Lower leg skin (tissue), 4 donors: ENCODE results near the gene CRYBG2. TPM values are rescaled to one million over a fixed set of nuclear protein-coding genes. Genes with fewer than 3 reads are reported as not detected.
"Not testable (repeated sequence)": the region's sequence is repeated elsewhere in the genome, so short reads cannot be mapped to it uniquely, and the experiment has no call there.

Experiments
- DNase-seq, 2 donors: peaks; one replicate each; pipeline ENCODE4 v3.0.0-alpha.2; 2019; ENCODE audit warnings: low spot score in 2 of 2
- H3K4me3 ChIP-seq: fragments of 200-600 bp; sonication (generic); 2 replicates; pipeline ENCODE4 v1.5.1; 2017; ENCODE audit warnings: mild to moderate bottlenecking, low read depth; ENCODE audit not compliant: poor library complexity, severe bottlenecking
- POLR2A ChIP-seq, 2 donors: fragments of 450-650 bp; IDR thresholded peaks; one replicate each; pipeline ENCODE4 v1.6.1; 2016 to 2017; ENCODE audit warnings: antibody characterized with exemption in 2 of 2, mild to moderate bottlenecking in 1 of 2, moderate library complexity in 1 of 2
- WGBS, 2 donors: methylation state at CpG; one replicate each; pipeline ENCODE4 v1.1.5; 2018; 5-methylcytosine and 5-hydroxymethylcytosine counted together
- intact Hi-C: fragments of 100-400 bp; cut with DNase I; formaldehyde crosslinking; loops from one replicate; pipeline ENCODE4 v1.15.0; 2023; ENCODE audit warnings: low total_unique reads
- total RNA-seq, 4 donors: library from RNA; depleted of rRNA; stranded (reverse); fragments of >200 nt; gene quantifications; one replicate each; pipeline ENCODE4 v1.1.0, GENCODE V29; 2016
- TF ChIP-seq, protein P1 (sequence below), 3 donors: fragments of 450-650 bp; IDR thresholded peaks; one replicate each; pipeline ENCODE4 v1.5.1; 2016; ENCODE audit warnings: antibody characterized with exemption in 3 of 3, mild to moderate bottlenecking in 3 of 3, moderate library complexity in 2 of 3

Gene CRYBG2
- total RNA-seq, 4 donors from 2014 or later = 52.3 to 104 (median 56.9) TPM

DNA sequence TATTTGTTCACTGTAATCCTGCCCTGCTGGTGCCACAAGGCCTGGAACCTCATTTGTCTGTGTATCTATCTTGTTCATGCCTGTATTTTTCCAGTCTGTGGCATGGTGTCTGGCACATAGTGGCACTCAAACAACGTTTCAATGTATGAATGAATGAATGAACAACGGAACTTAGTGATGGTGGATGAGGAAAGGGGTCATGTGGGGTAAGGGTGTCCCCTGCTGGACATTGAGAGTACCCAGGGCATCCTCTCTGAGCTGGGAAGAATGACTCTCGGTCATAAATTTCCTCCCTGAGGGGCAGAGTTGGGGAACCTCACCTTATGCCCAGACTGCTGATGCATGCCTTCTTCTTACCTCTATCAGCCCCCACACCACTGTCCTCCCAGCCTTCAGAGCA, 37.5 kb upstream of the CRYBG2 start:
- TF ChIP-seq, protein P1, sequence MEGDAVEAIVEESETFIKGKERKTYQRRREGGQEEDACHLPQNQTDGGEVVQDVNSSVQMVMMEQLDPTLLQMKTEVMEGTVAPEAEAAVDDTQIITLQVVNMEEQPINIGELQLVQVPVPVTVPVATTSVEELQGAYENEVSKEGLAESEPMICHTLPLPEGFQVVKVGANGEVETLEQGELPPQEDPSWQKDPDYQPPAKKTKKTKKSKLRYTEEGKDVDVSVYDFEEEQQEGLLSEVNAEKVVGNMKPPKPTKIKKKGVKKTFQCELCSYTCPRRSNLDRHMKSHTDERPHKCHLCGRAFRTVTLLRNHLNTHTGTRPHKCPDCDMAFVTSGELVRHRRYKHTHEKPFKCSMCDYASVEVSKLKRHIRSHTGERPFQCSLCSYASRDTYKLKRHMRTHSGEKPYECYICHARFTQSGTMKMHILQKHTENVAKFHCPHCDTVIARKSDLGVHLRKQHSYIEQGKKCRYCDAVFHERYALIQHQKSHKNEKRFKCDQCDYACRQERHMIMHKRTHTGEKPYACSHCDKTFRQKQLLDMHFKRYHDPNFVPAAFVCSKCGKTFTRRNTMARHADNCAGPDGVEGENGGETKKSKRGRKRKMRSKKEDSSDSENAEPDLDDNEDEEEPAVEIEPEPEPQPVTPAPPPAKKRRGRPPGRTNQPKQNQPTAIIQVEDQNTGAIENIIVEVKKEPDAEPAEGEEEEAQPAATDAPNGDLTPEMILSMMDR (IDR thresholded peaks at IDR 0.05) = no peak
- TF ChIP-seq POLR2A (IDR thresholded peaks at IDR 0.05) = no peak
- intact Hi-C loops = no loop called here
- no peak for DNase-seq
- H3K4me3 ChIP-seq = no peak overlapping the region
- 5 to 18% methylated on average over 3 of the region's 3 CpGs for WGBS, 2 donors

DNA sequence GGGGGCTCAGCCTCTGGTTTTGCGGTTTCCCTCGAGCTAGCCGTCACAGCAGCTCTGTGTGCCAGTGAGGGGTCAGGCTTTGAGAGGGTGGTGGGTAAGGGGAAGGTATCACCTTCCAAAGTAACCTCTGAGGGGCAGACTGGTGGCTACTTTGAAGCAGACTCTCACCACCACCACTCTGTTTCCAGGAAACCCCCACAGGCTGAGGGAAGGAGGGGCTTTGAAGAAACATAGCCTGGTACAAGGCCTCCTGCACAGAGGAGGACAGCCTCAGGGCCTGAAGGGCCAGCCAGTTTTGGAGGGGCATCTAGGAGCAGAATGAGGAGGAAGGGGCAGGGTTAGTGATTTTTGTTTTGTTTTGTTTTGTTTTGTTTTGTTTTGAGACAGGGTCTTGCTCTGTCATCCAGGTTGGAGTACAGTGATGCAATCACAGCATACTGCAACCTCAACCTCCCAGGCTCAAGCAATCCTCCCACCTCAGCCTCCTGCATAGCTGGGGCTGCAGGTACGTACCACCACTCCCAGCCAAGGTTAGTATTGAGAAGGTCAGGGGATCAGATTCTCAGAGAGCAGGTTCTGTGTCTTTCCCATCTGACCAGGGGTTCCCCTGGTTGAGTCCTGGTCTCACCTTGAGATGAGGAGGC, 35.8 kb upstream of the CRYBG2 start:
- H3K4me3 ChIP-seq = no peak overlapping the region
- intact Hi-C loops = no loop called here
- no peak for TF ChIP-seq POLR2A (IDR thresholded peaks at IDR 0.05)
- TF ChIP-seq, protein P1 (IDR thresholded peaks at IDR 0.05) = no peak
- DNase-seq = no peak
- WGBS, 2 donors = 82 to 95% methylated on average over 4 of the region's 4 CpGs

DNA sequence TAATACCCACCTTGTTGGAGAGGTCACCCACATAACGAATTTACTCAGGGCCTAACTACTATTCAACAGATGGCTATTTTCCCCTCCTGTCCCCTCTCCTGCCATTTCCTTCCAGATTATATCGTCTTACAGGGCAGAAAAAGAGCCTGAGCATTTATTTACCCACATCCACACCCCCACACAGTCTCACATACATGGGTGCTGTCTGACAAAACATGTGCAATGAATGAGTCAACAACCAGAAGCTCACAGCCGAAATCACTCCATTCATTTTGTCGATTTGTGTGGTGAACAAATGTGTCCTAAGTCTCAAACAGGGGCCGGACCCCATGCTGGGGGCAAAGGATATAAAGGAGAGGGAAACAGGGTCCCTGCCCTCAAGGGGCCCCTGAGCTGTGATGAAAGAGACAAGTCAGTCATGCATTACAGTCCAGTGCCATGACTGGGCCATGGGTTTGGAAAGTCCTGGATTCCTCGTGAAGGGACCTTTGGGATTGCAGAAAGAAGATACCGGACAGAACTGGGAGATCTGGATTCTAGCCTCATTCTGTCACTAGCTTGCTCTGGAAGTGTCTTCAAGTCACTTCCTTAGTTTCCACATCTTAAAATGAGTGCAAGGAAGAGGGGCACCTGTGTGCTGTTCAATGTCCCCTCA, 35.0 kb upstream of the CRYBG2 start:
- intact Hi-C loops = no loop called here
- no peak for DNase-seq
- WGBS, 2 donors = 75 to 86% methylated on average over 7 of the region's 7 CpGs
- no peak overlapping the region for H3K4me3 ChIP-seq
- TF ChIP-seq, protein P1 (IDR thresholded peaks at IDR 0.05) = no peak
- no peak for TF ChIP-seq POLR2A (IDR thresholded peaks at IDR 0.05)

DNA sequence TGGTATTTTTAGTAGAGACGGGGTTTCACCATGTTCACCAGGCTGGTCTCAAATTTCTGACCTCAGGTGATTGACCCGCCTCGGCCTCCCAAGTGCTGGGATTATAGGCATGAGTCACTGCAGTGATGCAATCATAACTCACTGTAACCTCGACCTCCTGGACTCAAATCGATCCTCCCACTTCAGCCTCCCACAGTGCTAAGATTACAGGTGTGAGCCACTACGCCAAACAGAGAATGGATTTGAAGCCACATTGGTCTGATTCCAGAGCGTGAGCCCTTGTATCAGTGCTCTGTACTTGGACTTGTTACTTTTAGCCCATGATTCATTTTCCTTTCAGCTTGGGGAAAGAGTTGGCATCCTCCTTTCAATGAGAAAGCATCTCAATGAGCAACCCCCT, 33.5 kb upstream of the CRYBG2 start:
- no peak for DNase-seq
- TF ChIP-seq, protein P1 (IDR thresholded peaks at IDR 0.05) = no peak
- TF ChIP-seq POLR2A (IDR thresholded peaks at IDR 0.05) = no peak
- H3K4me3 ChIP-seq = no peak overlapping the region
- intact Hi-C loops = no loop called here
- 56 to 71% methylated on average over 7 of the region's 7 CpGs for WGBS, 2 donors

DNA sequence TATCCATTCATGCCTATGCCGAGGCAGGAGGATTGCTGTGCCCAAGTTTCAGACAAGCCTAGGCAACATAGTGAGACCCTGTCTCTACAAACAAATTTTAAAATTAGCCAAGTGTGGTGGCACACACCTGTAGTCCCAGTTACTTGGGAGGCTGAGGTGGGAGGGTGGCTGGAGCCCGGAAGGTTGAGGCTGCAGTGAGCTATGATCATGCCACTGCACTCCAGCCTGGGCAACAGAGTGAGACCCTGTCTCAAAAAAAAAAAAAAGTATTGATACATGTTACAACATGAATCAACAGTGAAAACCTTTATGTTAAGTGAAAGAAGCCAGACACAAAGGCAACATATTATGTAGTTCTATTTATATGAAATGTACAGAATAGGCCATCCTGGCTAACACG, 31.1 kb upstream of the CRYBG2 start:
- intact Hi-C loops, H3K4me3 ChIP-seq, DNase-seq: not testable (repeated sequence)
- 87 to 90% methylated on average over 3 of the region's 3 CpGs for WGBS, 2 donors

DNA sequence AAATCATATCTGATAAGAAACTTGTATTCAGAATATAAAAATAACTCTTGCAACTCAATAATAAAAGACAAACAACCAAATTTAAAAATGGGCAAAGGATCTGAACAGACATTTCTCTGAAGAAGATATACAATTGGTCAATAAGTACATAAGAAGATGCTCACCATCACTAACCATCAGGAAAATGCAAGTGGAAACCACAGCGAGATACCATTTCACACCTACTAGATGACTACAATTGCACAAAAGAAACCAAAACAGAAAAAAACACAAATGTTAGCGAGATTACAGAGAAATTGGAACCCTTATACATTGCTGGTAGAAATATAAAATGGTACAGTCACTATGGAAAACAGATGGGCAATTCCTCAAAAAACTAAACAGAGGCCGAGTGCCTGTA, 30.1 kb upstream of the CRYBG2 start:
- WGBS, 2 donors = 76 to 84% methylated on average over 3 of the region's 3 CpGs
- intact Hi-C loops = no loop called here
- DNase-seq = no peak
- H3K4me3 ChIP-seq = no peak overlapping the region
- TF ChIP-seq POLR2A (IDR thresholded peaks at IDR 0.05) = no peak
- TF ChIP-seq, protein P1 (IDR thresholded peaks at IDR 0.05) = no peak
